Lower lobe of right lung (tissue), 2 donors: ENCODE data around the gene PECR. TPM values are rescaled to one million over a fixed set of nuclear protein-coding genes. Genes with fewer than 3 reads are reported as not detected.

Source experiments
- ATAC-seq, 2 donors: fragments of 200-7000 bp; cut with Tn5 transposase; one replicate each; pipeline ENCODE4 v1.9.1; 2020 to 2022; ENCODE audit warnings: mild to moderate bottlenecking in 2 of 2, moderate library complexity in 2 of 2
- DNase-seq: peaks from one replicate; pipeline ENCODE4 v3.0.0-alpha.2; 2020
- H3K27ac ChIP-seq: fragments of 200-600 bp; one replicate; pipeline ENCODE4 v1.8.0; 2022
- H3K27me3 ChIP-seq: fragments of 200-600 bp; one replicate; pipeline ENCODE4 v1.8.0; 2022; ENCODE audit warnings: low read depth
- H3K36me3 ChIP-seq: fragments of 200-600 bp; one replicate; pipeline ENCODE4 v1.8.0; 2022; ENCODE audit warnings: mild to moderate bottlenecking
- H3K4me1 ChIP-seq: fragments of 200-600 bp; one replicate; pipeline ENCODE4 v1.8.0; 2022
- H3K4me3 ChIP-seq: fragments of 200-600 bp; one replicate; pipeline ENCODE4 v1.8.0; 2022; ENCODE audit warnings: mild to moderate bottlenecking
- H3K9me3 ChIP-seq: fragments of 200-600 bp; one replicate; pipeline ENCODE4 v1.8.0; 2022
- CTCF ChIP-seq: fragments of 200-600 bp; IDR thresholded peaks from one replicate; pipeline ENCODE4 v1.8.0; 2022; ENCODE audit warnings: antibody characterized with exemption, mild to moderate bottlenecking
- intact Hi-C: fragments of 100-400 bp; cut with DNase I; formaldehyde crosslinking; loops from one replicate; pipeline ENCODE4 v1.11.0; 2022
- total RNA-seq: library from RNA; stranded (reverse); fragmentation: NEBNext Ultra II Directional; extraction: Animal tissue kit (Norgen Biotek cat#: 25700); gene quantifications from one replicate; pipeline ENCODE4 v1.2.1, GENCODE V29; 2021
- donor health status: DM: no; HTN: yes; CAD: no; lungs with severe emphysema.

PECR gene
- total RNA-seq, 1 donor from 2014 or later = 18.5 TPM

- intact Hi-C loops = no loop called here
- H3K27me3 ChIP-seq = no peaks in the 10 kb centered on the region
- H3K4me1 ChIP-seq = peaks cover 39% of the 10 kb centered on the region
- H3K27ac ChIP-seq = no peak overlapping the region
- H3K4me3 ChIP-seq = no peak overlapping the region
- peaks cover 66% of the 10 kb centered on the region for H3K36me3 ChIP-seq
- DNase-seq (no peak), ATAC-seq (no peak)
- no peak for TF ChIP-seq CTCF
- H3K9me3 ChIP-seq = no peaks in the 10 kb centered on the region
Measured at GRCh38 chr2:216114382-216114713, 32.7 kb upstream of the PECR start.

GRCh38 chr2:216113572-216113971 is 32.0 kb upstream of the PECR start:
- Histone ChIP-seq H3K9me3 (no peaks in the 10 kb centered on the region), H3K27ac (no peak overlapping the region), H3K36me3 (peaks cover 58% of the 10 kb centered on the region), H3K4me1 (peaks cover 41% of the 10 kb centered on the region), H3K4me3 (no peak overlapping the region), H3K27me3 (no peaks in the 10 kb centered on the region)
- DNase-seq = no peak
- TF ChIP-seq CTCF = no peak
- ATAC-seq = no peak
- intact Hi-C loops = no loop called here

- no peak for TF ChIP-seq CTCF
- intact Hi-C loops = no loop called here
- no peaks in the 10 kb centered on the region for H3K9me3 ChIP-seq
- H3K4me1 ChIP-seq = peaks cover 46% of the 10 kb centered on the region
- H3K36me3 ChIP-seq = peaks cover 52% of the 10 kb centered on the region
- H3K27ac ChIP-seq = no peak overlapping the region
- H3K4me3 ChIP-seq = no peak overlapping the region
- no peaks in the 10 kb centered on the region for H3K27me3 ChIP-seq
- ATAC-seq (no peak), DNase-seq (no peak)
Measured at GRCh38 chr2:216112926-216113325, 31.3 kb upstream of the PECR start.

GRCh38 chr2:216111122-216111521 is 29.5 kb upstream of the PECR start:
- ATAC-seq = no peak
- Histone ChIP-seq H3K27me3 (no peaks in the 10 kb centered on the region), H3K36me3 (peaks cover 34% of the 10 kb centered on the region), H3K4me3 (no peak overlapping the region), H3K4me1 (peaks cover 46% of the 10 kb centered on the region), H3K27ac (no peak overlapping the region), H3K9me3 (no peaks in the 10 kb centered on the region)
- intact Hi-C loops = no loop called here
- no peak for TF ChIP-seq CTCF
- DNase-seq = no peak

- intact Hi-C loops = no loop called here
- Histone ChIP-seq H3K4me3 (peak overlapping the region; percentile 91), H3K27ac (peak overlapping the region; percentile 94), H3K4me1 (peaks cover 41% of the 10 kb centered on the region), H3K9me3 (no peaks in the 10 kb centered on the region), H3K36me3 (peaks cover 32% of the 10 kb centered on the region), H3K27me3 (no peaks in the 10 kb centered on the region)
- DNase-seq (no peak), ATAC-seq (no peak)
- no peak for TF ChIP-seq CTCF
Measured at GRCh38 chr2:216110620-216111019, 29.0 kb upstream of the PECR start.
